Astrocyte of the hippocampus (primary cell): ENCODE measurements around the gene CDK7.

Experiments used
- DNase-seq: peaks from one replicate; pipeline ENCODE4 v3.0.0; 2011; ENCODE audit warnings: low read depth, low spot score

The CDK7 gene

DNA sequence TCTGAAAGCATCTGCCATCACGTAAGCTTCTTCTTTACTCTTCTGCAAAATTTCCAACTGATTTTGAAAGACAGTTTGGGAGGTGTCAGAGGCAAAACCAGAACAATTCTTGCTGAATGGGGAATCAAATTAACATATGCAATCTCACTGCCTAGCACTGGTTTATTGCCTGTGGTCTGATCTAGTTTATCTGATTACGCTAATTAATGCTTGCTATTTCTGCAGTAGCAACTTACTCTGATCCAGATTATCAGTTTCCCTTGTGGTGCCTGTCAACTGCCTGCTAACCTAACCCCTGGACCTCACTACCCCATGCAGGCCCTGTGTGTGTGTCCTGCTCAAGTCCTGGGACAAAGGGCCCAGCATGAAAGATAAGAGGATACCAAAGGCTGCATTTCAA lies 57.6 kb downstream of the CDK7 start:
- no peak for DNase-seq

- DNase-seq, result no peak
Observed at GRCh38 chr5:69293882-69294281, 59.2 kb downstream of the CDK7 start.

DNA sequence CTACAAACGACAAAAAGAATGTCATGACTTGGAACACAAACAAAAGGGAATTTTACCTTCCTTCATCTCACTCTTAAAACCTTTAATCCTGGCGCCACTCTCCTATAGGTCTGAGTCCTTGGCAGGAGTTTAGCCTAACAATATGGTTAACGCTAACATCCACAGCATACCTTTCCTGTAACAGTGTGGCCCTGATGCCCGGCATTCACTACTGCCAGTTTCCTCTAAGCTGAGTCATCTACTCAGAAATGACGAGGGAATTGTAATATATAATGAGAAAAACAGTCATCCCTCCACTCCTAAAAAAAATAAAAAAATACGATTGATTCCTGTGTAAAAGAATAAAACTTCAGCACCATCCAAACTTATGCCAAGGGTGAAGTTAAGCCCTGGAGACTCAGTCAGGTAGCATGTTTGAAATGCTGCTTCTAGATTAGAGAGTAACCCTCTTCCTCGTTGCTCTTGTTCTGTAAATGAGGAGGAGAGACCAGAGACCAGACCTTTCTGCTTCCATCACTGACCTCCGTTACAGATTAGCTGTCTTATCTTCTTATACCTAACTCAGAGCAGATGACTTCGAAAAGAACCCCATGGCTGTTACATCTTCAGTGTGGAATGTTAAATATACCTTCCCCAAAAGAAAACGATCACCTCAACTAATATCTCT lies 60.5 kb downstream of the CDK7 start:
- peak; percentile 84 for DNase-seq

DNA sequence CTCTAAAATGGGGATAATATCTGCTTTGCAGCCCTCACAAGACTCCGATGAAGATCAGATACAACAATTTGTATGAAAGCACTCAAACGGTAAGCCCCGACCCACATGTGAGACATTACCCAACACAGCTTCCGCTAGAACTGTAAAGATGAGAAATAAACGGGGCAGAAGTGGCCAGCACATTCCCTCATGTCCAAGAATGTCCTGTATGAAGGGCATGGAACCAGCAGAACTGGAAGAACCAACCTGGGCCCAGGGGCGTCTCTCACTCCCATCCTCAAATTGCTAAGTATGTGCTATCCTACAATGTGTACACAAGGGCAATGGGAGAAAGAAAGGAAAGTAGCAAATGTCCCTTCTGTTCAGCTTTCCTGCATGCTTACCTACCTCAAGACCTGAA lies 64.9 kb downstream of the CDK7 start:
- no peak for DNase-seq

DNA sequence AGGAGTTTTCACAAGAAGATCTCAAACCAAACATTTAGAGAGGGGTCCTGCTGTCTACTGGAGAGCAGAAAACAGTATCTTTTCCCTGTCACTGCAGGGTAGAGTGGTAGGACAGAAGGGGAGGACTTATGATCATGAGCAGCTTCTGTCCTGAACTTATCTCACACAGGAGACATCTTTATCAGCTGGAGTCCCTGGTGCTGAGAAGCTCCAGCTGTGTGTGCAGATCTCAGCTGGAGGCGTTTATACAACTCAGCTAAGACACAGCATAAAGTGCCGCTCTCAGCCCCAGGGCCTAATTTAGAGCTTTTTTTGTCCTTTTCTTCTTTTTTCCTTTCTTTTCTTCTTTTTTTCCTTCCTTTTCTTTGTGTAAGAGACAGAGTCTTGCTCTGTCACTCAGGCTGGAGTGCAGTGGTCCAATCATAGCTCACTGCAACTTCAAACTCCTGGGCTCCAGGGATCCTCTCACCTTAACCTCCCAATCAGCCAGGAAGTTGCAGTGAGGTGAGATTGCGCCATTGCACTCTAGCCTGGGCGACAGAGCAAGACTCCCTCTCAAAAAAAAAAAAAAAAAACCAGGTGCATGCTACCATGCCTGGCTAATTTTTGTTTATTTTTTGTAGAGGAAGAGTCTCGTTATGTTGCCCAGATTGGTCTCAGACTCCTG lies 66.0 kb downstream of the CDK7 start:
- DNase-seq, result no peak

DNA sequence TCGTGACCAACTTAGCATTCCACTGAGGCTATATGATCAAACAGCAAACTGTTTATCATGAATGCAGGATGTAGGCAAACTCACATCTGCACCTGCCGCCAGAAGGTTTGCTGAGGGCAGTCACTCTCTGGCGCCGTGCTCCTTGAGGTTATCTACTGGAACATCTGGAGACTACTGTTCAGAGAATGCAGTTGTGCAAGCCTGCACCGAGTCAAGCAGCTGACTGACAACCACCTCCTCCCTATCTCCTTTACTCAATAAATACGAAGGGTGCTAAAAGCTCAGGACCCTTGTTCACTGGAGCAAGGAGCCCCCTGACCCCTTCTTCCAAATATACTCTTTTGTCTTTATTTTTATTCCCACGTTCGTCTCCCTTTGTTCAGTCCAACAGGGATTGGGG lies 70.8 kb downstream of the CDK7 start:
- no peak for DNase-seq

DNA sequence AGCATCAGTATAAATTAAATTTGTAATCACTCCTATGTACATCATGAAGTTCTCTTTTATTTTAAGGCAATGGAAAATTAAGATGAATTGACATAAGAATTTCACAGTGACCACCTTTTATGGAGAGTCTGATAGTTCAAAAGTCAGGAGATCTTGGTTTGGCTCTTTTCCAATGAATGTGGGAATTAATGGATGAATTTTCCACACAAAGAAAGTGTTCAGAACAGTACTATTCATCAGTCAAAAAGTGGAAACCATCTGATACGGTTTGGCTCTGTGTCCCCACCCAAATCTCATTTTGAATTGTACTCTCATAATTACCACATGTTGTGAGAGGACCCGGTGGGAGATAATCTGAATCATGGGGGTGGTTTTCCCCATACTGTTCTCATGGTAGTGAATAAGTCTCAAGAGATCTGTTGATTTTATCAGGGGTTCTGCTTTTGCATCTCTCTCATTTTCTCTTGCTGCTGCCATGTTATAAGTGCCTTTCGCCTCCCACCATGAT lies 73.4 kb downstream of the CDK7 start:
- DNase-seq, result no peak

DNA sequence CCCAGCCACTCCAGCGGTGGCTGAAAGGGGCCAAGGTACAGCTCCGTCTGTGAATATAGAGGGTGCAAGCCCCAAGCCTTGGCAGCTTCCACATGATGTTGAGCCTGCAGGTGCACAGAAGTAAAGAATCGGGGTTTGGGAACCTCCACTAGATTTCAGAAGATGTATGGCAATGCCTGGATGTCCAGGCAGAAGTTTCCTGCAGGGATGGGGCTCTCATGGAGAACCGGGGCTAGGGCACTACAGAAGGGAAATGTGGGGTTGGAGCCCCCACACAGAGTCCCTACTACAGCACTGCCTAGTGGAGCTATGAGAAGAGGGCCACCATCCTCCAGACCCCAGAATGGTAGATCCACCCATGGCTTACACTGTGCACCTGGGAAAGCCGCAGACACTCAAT lies 74.7 kb downstream of the CDK7 start:
- no peak for DNase-seq

DNA sequence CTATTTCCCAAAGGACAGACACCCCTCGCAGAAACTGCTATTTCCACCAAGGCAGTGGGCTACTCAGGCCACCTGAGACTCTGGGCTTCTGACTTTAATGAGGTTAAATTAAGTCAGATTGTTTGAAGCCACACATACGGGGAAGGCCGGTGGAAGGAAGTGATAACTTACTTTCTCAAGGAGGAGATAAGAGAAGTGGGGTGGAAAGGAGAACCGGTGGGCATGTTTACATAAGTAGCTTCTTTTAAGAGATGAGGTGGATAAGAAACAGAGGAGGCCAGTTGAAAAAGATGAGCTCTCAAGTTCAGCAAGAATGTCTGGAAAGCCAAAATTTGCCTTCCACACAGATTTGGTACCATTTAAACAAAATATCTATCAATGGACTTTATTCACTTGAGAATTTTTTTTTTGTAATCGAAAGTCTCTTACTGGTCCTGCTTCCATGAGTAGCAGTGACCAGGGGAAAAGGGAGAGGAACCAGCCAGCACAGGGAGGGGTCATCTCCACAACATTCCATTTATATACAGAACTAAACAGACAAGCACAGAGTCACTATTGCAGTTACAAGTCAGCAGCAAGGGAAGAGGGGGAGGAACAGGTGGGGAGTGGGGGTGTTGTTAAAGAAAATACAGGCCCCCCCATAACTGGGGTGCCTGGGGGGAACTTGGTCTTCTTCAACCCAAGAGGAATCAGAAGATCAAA lies 77.9 kb downstream of the CDK7 start:
- no peak for DNase-seq

GRCh38 chr5:69313428-69313827 lies 78.7 kb downstream of the CDK7 start:
- no peak for DNase-seq

GRCh38 chr5:69315972-69316371 lies 81.3 kb downstream of the CDK7 start:
- DNase-seq, result no peak

DNA sequence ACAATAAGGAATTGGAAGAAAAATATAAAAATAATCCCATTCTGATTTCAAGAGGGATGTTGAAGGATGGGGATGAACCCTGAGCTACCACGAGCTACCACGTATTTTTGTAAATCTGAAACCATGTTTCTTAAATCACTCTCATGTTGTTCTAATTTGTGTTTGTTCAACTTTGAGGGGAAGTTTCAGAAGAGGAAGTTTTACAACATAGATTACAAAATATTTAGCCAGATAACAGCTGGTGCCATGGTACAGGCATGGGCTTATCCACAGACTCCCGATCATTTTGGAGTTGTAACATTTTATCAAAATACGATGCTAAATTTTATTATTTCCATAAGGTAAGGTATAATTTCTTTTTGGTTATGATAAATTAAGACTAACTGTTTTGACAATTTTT lies 82.7 kb downstream of the CDK7 start:
- no peak for DNase-seq

DNA sequence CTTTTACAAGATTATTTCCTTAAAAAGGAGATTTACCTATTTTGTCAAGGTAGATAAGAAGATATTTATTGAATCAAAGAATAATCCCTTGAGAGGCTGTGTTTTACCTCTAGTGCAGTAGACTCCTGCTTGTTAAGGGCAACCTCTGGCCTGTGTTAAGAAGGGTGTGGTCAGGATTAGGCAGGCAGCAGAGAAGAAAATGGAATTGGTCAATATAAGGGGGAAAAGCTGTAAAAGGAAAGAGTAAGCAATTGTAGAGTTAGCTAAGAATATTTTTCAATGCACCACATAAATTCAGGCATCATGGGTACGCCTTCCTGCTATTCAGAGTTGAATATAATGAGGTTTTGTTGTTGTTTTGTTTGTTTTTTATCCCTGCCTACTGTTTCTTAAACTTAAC lies 91.7 kb downstream of the CDK7 start:
- DNase-seq, result no peak
